ENCODE measurements around the gene CAPN15. TPM values are rescaled to one million over a fixed set of nuclear protein-coding genes. Genes with fewer than 3 reads are reported as not detected.

CAPN15 gene
- polyA plus RNA-seq, 2 of the 4 experiments (the other 2 are of a cell fraction): 11.4 to 33.3 TPM

- no peak for ATAC-seq
- ChIA-PET POLR2A (no interaction called here), CTCF (interaction anchor here (0.9 to 3.1 kb wide), 8 partner anchors 21 to 83 kb away, joined by 3 to 14 read pairs (median 3); partner anchors contain the start of genes METTL26 and RHBDL1)
- TF ChIP-seq MYC (IDR thresholded peaks at IDR 0.05; ENCODE audit: borderline replicate concordance, low read length) (no peak), HEYL (CRISPR knock-in tag; IDR thresholded peaks at IDR 0.05) (no peak), BHLHE40 (IDR thresholded peaks at IDR 0.05; ENCODE audit: low read depth, low read length) (no peak), HMGXB4 (CRISPR knock-in tag; IDR thresholded peaks at IDR 0.05; ENCODE audit: borderline replicate concordance) (no peak), RAD21 (conservative IDR thresholded peaks at IDR 0.05 in 1 of 2, IDR thresholded peaks at IDR 0.05 in 1 of 2) (no peak)
- TF ChIP-seq, protein P1, sequence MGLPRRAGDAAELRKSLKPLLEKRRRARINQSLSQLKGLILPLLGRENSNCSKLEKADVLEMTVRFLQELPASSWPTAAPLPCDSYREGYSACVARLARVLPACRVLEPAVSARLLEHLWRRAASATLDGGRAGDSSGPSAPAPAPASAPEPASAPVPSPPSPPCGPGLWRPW (IDR thresholded peaks at IDR 0.05): no peak
- Histone ChIP-seq H3K27ac (no peak overlapping the region), H3K4me2 (0 out of 3 replicates have a peak overlapping the region, but pooled peaks have one; percentile 18), H3K9me3 (no peaks in the 10 kb centered on the region), H3K4me1 (peaks cover 24% of the 10 kb centered on the region), H3K4me3 (no peak overlapping the region)
- no peak for FAIRE-seq
- no peak for DNase-seq (ENCODE audit: low read depth in 1 of 2, low spot score in 1 of 2)
- 86% methylated on average over 22 of the region's 24 CpGs for WGBS (ENCODE audit: missing lambda C conversion rate)
These were observed 65.2 kb downstream of the CAPN15 start for GRCh38 chr16:592518-593306.

- ATAC-seq: no peak
- peak overlapping the region; percentile 18; the same call in 1 of the 3 replicates for H3K4me2 ChIP-seq
- FAIRE-seq: no peak
These were observed 65.9 kb downstream of the CAPN15 start for GRCh38 chr16:593406-593805.

DNA sequence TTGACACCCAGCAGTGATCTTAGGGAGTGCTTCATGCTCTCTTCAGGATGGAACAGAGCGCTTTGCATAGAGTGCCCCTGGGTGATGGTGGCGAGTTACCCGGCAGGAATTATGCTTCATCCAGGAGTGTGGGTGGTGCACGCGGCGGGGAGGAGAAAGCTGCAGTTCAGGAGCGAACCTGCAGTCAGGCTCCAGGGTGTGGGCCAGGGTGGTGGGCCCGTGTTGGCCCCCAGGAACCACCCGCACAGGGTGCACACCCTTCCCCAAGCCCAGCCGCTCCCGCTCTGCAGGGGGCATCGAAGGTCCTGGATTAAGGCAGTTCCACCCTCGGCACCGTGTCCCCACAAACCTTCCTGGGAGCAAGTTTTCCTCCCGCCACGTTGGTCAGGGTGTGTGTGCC, 66.3 kb downstream of the CAPN15 start:
- peaks cover 20% of the 10 kb centered on the region for H3K4me1 ChIP-seq
- TF ChIP-seq EHMT2 (IDR thresholded peaks at IDR 0.05; ENCODE audit: low read depth): no peak
- TF ChIP-seq, protein P2, sequence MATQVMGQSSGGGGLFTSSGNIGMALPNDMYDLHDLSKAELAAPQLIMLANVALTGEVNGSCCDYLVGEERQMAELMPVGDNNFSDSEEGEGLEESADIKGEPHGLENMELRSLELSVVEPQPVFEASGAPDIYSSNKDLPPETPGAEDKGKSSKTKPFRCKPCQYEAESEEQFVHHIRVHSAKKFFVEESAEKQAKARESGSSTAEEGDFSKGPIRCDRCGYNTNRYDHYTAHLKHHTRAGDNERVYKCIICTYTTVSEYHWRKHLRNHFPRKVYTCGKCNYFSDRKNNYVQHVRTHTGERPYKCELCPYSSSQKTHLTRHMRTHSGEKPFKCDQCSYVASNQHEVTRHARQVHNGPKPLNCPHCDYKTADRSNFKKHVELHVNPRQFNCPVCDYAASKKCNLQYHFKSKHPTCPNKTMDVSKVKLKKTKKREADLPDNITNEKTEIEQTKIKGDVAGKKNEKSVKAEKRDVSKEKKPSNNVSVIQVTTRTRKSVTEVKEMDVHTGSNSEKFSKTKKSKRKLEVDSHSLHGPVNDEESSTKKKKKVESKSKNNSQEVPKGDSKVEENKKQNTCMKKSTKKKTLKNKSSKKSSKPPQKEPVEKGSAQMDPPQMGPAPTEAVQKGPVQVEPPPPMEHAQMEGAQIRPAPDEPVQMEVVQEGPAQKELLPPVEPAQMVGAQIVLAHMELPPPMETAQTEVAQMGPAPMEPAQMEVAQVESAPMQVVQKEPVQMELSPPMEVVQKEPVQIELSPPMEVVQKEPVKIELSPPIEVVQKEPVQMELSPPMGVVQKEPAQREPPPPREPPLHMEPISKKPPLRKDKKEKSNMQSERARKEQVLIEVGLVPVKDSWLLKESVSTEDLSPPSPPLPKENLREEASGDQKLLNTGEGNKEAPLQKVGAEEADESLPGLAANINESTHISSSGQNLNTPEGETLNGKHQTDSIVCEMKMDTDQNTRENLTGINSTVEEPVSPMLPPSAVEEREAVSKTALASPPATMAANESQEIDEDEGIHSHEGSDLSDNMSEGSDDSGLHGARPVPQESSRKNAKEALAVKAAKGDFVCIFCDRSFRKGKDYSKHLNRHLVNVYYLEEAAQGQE (IDR thresholded peaks at IDR 0.05): no peak
- no peak for TF ChIP-seq ZFP36 (IDR thresholded peaks at IDR 0.05; ENCODE audit: borderline replicate concordance, partially characterized antibody)
- CTCF ChIA-PET: interaction anchor here (0.8 to 2.8 kb wide), 11 partner anchors 11 to 82 kb away, joined by 3 to 12 read pairs (median 3); partner anchors contain the start of genes METTL26 and RHBDL1
- H3K4me2 ChIP-seq: no peak overlapping the region
- POLR2A ChIA-PET: no interaction called here
- ATAC-seq: no peak
- no peak for DNase-seq (ENCODE audit: low read depth in 1 of 2, low spot score in 1 of 2)
- FAIRE-seq: no peak
- H3K4me3 ChIP-seq: no peak overlapping the region
- WGBS (ENCODE audit: missing lambda C conversion rate): 88% methylated on average over 12 of the region's 16 CpGs
- H3K9me3 ChIP-seq: no peaks in the 10 kb centered on the region
- no peak overlapping the region for H3K27ac ChIP-seq

More at GRCh38 chr16:593406-593805, 65.9 kb downstream of the CAPN15 start:
- WGBS (ENCODE audit: missing lambda C conversion rate): 80% methylated on average over 9 of the region's 9 CpGs
- CTCF ChIA-PET: interaction anchor here (0.9 to 1.8 kb wide), 9 partner anchors 14 to 82 kb away, joined by 3 to 5 read pairs (median 3); partner anchors contain the start of genes METTL26 and RHBDL1
- H3K4me1 ChIP-seq: peaks cover 20% of the 10 kb centered on the region
- no peaks in the 10 kb centered on the region for H3K9me3 ChIP-seq
- DNase-seq (ENCODE audit: low read depth in 1 of 2, low spot score in 1 of 2): no peak
- POLR2A ChIA-PET: no interaction called here
- no peak overlapping the region for H3K27ac ChIP-seq
- no peak overlapping the region for H3K4me3 ChIP-seq
- no peak for TF ChIP-seq FOSL2 (IDR thresholded peaks at IDR 0.05)
- TF ChIP-seq FOSL2 (CRISPR knock-in tag; IDR thresholded peaks at IDR 0.05): peak; percentile 32; the same call in 1 of the 2 replicates
- TF ChIP-seq ZNF302 (CRISPR knock-in tag; IDR thresholded peaks at IDR 0.05): no peak
